Embryonic facial prominence (tissue), 1 donor: ENCODE results near the gene CHST2.
"Not testable (repeated sequence)": the region's sequence is repeated elsewhere in the genome, so short reads cannot be mapped to it uniquely, and the experiment has no call there.

Experiments
- DNase-seq: peaks from one replicate; pipeline ENCODE4 v3.0.0-alpha.2; 2016; ENCODE audit errors: extremely low spot score

The CHST2 gene

DNA sequence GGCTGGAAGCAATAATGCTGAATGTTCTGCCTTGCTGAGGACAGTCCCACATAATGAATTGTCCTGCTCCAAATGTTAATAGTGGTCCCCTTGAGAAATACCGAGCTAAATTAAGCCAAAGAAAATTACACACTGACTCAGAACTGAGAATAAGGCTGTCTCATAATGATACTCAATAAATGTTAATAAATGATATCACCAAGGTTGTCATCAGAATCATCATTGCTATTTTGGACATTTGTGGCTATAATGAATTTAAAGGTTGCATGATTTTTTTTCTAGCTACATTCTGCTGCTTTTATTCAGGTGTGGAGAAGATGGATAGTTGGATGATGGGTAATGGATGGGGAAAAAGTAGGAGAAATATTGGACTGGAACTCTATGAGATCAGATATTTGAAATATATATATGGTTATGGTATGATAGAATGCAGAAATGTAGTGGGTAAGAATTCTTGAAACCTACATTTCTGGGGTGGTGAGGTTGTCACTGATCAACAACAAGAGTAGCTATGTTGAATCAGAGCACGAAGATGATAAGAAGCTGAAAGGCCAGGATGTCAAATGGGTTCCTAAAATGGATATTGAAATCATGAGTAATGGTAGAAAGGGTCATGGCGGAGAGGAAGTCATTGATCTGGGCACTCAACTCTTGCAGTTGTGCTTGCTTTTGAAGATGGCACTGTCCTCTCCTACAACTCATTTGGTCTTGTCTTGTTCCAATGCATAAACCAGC is 12.8 kb downstream of the CHST2 start:
- no peak for DNase-seq

GRCh38 chr3:143134471-143134870 is 14.9 kb downstream of the CHST2 start:
- no peak for DNase-seq

DNA sequence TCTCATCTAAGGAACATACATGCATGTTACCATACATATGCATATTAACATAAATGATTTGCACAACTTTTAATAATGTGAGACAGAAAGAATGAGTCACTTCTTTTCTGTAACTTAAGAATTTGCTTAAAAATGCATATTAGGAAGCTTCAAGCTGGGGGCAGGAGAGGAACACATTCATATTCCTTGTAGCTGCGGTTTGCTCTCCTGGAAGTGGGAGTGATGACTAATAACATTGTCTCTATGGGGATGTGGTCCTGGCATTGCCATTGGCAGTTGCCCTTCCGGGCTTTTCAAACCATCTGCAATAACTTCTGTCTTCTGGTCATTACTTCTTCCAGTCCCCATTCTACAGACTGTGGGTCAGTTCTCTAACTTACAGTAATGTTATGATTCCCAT is 15.6 kb downstream of the CHST2 start:
- no peak for DNase-seq

GRCh38 chr3:143137435-143138036 is 18.0 kb downstream of the CHST2 start:
- no peak for DNase-seq

GRCh38 chr3:143138953-143139352 is 19.4 kb downstream of the CHST2 start:
- DNase-seq, result no peak

- no peak for DNase-seq
Measured at GRCh38 chr3:143139762-143140161, 20.2 kb downstream of the CHST2 start.

DNA sequence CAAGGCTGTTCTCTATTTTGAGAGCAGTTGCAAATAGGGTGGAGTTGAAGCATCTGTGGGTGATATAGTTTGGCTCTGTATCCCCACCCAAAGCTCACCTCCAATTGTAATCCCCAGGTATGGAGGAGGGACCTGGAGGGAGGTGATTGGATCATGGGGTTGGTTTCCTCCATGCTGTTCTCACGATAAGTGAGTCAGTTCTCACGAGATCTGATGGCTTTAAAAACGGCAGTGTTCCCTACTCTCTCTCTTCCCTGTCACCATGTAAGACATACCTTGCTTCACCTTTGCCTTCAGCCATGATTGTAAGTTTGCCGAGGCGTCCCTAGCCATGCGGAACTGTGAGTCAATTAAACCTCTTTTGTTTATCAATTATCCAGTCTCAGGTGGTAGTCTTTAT is 21.0 kb downstream of the CHST2 start:
- DNase-seq, result no peak

GRCh38 chr3:143142354-143142753 is 22.8 kb downstream of the CHST2 start:
- no peak for DNase-seq

GRCh38 chr3:143145906-143146305 is 26.3 kb downstream of the CHST2 start:
- no peak for DNase-seq

DNA sequence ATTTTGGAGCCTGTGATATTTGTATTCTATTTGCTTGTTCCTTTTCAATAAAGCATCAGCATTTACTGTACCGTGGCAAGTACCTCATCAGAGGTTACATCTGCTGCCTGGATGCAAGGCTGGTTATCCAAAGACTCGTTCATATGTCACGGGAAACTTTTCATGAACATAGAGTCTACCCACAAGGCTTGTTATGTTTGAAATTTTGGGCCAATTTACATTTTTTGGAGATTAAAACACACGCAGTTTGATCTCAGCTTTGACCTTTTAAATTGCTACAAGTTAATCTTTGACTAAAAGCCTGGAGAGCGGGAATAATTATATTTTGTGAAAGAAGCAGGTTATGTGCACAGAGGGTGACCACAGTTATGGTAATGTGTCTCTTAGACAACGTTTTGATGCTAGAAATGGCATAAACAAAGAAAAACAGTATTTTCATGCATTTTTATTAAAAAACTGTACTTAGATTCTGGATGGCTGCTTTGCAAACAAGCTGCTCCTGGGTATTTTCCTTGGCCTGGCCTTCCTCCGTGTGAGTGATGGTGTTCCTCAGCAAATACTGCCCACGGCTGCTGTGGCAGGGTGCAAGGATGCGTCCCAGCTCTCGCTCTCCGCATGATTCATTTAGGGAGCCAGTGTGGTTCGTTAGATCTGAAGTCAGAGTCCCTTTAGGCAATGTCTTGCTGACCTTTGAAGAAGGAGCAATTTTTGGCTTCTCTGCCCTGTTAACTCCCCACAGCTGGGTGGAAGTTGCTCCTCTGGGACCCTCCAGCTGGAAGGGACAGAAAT is 27.1 kb downstream of the CHST2 start:
- DNase-seq, result no peak

GRCh38 chr3:143147707-143148106 is 28.1 kb downstream of the CHST2 start:
- no peak for DNase-seq

DNA sequence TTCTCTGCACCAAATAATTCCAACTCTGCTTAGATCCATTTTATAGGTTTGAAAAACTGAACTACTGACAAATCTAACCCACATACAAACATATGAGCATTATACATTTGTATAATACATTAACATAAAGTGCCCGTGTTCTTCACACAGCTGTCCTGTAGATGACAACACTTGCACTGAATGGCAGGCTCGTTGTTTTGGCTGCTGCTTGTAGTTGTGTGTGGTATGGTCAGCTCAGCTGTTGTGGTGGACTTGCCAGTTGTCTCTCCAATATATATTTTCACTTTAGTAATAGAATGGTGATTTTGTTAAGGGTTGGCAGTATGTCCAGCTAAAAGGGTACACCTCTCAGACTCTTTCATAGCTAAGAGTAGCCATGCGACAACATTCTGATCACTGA is 30.5 kb downstream of the CHST2 start:
- DNase-seq, result no peak

DNA sequence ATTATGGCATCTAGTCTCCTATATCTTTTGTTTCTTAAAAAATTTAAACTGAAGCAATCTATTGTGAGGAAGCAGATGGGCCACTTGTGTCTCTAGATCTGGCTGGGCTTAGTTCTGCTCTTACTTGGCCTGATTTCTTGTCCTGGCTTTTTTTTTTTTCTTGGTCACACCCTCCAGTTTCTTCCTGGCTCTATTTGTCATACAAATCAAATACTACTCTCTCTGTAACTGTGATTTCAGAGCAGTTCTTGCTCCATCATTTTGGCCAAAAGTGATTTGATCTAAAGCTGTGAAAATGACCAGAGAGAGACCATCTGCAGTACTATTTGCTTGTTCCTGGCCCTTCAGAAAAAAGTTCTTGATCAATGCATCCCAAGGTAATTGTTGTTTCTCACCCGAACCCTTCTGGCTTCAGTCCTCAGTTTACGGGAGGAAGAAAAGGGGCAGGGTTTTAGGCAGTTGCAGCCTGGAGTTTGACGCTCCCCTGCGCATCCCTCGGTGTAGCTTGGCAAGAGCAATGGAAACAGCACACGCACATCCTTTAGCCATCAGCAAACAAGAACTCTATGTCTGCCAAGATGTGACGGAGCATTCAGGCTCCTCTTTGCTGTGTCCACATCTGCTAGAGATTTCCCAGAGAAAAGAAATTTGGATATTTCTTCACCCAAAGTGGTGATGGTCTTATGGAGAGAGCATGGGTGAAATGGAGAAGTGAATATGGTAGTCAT is 31.6 kb downstream of the CHST2 start:
- no peak for DNase-seq

DNA sequence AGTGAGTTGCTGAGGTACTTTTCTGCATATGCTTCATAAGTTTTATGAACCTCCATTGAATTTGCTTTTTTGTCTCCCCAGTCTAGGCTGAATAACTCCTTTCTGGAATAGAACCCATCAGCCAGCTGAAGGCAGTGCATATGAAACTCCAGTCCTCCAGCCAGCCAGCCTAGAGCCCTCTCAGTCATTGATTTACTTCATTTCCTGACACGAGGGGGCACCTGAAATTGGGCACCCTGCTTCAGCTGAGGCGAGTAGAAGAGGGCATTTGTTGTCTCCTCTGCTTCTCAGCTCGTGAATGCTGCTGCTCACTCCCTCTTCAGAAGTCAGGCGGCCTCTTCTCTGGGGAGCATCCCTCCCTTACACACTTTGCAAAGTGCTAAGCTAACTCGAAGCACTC is 32.5 kb downstream of the CHST2 start:
- DNase-seq, result no peak

- DNase-seq, result no peak
Measured at GRCh38 chr3:143155756-143156155, 36.2 kb downstream of the CHST2 start.

- no peak for DNase-seq
Measured at GRCh38 chr3:143158014-143158988, 38.7 kb downstream of the CHST2 start.

DNA sequence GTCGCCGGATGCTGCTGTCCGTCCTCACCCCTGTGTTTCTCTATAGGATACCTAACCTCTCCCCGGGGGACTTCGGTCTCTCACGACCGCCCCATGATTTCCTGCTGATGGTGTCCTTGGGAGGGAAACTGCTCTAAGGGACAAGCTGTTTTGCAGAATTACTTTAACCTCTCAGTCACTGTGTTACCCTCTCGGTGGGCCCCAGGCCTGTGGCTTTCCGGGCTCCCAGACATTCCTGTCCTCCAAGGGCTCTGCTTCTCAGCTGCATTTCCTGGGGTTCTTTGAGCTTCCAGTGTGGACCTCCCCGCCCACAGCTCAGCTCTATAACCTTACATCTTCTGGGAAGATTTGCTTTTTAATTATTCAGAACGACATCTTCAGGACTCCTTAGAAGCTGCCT is 40.9 kb downstream of the CHST2 start:
- no peak for DNase-seq

- no peak for DNase-seq
Measured at GRCh38 chr3:143163562-143164100, 44.1 kb downstream of the CHST2 start.

DNA sequence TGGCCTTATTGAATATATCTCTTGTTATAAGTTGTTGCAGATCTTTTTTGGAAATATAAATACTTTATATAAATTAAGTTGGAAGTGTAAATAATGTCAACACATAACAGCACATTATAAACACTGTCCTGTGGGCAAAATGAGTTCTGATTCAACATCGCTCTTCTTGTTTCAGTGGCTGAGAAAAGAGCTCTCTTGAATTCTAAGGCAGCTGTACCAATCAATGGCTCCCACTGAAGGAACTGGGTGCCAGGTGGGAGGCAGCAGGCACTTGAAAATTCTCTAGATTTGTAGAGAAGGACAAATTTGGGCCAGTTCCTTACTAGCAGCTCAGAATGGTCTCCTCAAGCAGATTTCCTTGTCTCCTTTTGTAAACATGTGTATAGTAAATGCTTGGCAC is 45.6 kb downstream of the CHST2 start:
- DNase-seq, result no peak

DNA sequence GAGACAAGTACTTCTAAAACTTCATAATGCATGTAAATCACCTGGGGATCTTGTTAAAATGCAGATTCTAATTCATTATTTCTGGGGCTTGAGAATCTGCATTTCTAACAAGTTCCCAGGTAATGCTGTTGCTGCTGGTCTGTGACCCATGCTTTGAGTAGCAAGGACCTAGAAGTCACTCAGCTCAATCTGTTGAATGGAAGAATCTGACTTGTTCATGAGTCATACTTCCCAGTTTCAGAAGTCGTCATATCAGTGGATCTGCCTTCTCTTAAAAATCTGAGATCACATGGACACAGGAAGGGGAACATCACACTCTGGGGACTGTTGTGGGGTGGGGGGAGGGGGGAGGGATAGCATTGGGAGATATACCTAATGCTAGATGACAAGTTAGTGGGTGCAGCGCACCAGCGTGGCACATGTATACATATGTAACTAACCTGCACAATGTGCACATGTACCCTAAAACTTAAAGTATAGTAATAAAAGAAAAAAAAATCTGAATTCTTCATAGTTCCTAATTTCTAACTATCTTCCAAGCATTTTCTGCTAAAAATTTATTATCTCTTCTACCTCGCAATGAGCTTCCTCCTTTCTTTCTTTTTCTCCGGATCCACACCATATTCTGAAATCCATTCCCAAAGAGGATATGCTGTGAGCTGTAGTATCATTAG is 46.2 kb downstream of the CHST2 start:
- not testable (repeated sequence) for DNase-seq
